ENCODE measurements around the gene SMG9.
"Not testable (repeated sequence)": the region's sequence is repeated elsewhere in the genome, so short reads cannot be mapped to it uniquely, and the experiment has no call there.

Gene SMG9

DNA sequence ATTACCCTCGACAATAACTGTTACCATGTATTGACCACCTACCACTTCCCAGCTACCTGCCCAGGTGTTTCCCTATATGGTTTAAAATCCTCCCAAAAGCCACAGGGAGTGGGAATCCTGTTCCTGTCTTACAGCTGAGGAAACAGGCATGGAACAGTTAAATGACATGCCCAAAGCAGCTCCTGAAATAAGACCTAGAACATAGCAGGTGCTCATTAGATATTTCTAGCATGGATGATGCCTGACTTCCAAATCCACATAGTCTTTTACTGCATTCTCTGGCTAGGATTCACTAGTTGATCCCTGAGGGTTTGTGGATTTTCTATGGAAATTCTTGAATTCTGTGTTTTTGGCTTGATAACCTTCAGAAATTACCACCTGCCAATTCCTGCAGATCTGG is 13.1 kb upstream of the SMG9 start:
- Histone ChIP-seq H3K9me3 (ENCODE audit: control insufficient read depth, insufficient read depth, low read length) (no peaks in the 10 kb centered on the region), H3K27me3 (ENCODE audit: control insufficient read depth, insufficient read depth, low read length) (peaks cover 8% of the 10 kb centered on the region), H3K27ac (ENCODE audit: low read depth, low read length) (no peak overlapping the region), H3K36me3 (ENCODE audit: control insufficient read depth, insufficient read depth, low read length) (no peaks in the 10 kb centered on the region), H3K4me1 (ENCODE audit: control insufficient read depth, insufficient read depth, low read length) (0 out of 2 replicates have a peak, but pooled peaks cover 6% of the 10 kb centered on the region), H3K9ac (ENCODE audit: low read depth, low read length) (no peak overlapping the region), H3K4me3 (ENCODE audit: low read depth, low read length) (no peak overlapping the region)

DNA sequence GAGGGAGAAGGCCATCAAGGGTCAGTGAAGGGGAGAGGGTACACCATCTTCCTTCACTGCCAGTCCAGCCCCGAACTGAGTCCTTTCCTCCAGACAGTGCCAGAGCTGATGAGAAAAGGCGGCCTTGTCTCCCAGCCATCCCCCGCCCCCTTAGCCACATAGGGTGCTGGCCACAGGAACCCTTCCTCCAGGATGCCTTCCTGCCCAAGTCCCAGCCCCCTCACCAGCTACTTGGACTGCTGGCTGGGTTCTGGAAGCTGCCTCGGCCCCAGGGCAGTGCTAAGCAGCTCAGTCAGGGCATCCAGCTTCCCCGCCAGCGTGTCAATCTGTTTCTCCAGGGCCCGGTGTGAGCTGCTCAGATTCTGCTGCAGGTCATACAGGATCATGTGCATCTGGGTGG is 12.6 kb upstream of the SMG9 start:
- H3K9ac ChIP-seq (ENCODE audit: low read depth, low read length), result no peak overlapping the region

DNA sequence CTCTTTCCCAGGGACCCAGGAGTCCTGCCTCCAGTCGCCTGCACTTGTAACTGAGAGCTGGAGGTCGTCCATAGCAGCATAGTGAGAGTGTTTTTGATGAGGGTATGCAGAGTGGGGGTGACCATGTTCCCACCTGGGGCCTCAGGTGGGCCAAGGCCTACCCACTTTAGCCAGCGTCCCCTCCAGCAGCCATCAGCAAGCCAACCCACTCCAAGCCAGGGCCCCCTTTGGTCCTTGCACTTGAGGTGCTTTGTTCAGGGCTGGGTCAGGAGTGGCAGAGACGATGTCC is 11.9 kb upstream of the SMG9 start:
- no peak overlapping the region for H3K9ac ChIP-seq (ENCODE audit: low read depth, low read length)
- no peak overlapping the region for H3K27ac ChIP-seq (ENCODE audit: low read depth, low read length)
- H3K4me1 ChIP-seq (ENCODE audit: control insufficient read depth, insufficient read depth, low read length), result 0 out of 2 replicates have a peak, but pooled peaks cover 6% of the 10 kb centered on the region
- no peaks in the 10 kb centered on the region for H3K36me3 ChIP-seq (ENCODE audit: control insufficient read depth, insufficient read depth, low read length)
- no peaks in the 10 kb centered on the region for H3K27me3 ChIP-seq (ENCODE audit: control insufficient read depth, insufficient read depth, low read length)
- H3K9me3 ChIP-seq (ENCODE audit: control insufficient read depth, insufficient read depth, low read length), result no peaks in the 10 kb centered on the region
- no peak overlapping the region for H3K4me3 ChIP-seq (ENCODE audit: low read depth, low read length)

More for the DNA sequence above, 12.6 kb upstream of the SMG9 start:
- H3K4me3 ChIP-seq (ENCODE audit: low read depth, low read length), result no peak overlapping the region
- no peaks in the 10 kb centered on the region for H3K9me3 ChIP-seq (ENCODE audit: control insufficient read depth, insufficient read depth, low read length)
- no peaks in the 10 kb centered on the region for H3K36me3 ChIP-seq (ENCODE audit: control insufficient read depth, insufficient read depth, low read length)
- peaks cover 3% of the 10 kb centered on the region for H3K27me3 ChIP-seq (ENCODE audit: control insufficient read depth, insufficient read depth, low read length)
- no peak overlapping the region for H3K27ac ChIP-seq (ENCODE audit: low read depth, low read length)
- H3K4me1 ChIP-seq (ENCODE audit: control insufficient read depth, insufficient read depth, low read length), result 0 out of 2 replicates have a peak, but pooled peaks cover 6% of the 10 kb centered on the region

DNA sequence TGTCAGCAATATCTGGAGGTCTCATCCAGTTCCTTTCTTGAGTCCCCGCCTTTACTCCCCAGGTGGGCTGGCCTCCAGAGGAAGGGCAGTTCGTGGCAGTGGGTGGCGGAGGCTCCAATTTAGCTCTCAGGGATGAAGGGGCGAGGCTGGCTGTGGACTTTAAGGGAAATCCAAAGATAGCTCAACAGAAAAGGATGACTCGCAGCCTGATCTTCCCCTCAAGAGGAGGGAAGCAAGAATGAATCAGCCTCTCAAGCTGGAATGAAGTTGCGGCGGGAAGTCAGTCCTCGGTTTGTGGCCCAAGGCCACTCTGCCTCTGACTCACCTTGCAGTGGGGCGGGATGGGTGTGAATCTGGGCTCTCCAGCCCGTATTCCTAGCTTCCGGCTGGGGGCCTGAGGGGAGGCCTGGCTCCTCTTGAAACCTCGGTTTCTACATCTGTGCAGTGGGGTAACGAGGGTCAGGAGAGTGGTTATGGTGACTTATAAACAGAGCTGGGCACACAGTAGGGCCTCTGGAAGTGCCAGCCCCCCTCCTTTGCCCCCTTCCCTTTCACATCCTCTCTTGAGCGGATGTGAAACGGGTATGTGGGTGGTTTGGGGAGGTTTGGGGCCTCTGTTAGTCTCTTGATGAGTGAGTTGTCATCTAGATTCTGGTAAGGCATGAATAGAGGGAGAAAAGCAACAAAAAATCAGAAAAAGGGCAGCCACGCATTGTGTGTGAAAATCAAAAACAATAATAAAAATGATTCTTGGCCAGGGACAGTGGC is 10.5 kb upstream of the SMG9 start:
- Histone ChIP-seq H3K4me1 (ENCODE audit: control insufficient read depth, insufficient read depth, low read length) (0 out of 2 replicates have a peak, but pooled peaks cover 6% of the 10 kb centered on the region), H3K36me3 (ENCODE audit: control insufficient read depth, insufficient read depth, low read length) (no peaks in the 10 kb centered on the region), H3K9me3 (ENCODE audit: control insufficient read depth, insufficient read depth, low read length) (no peaks in the 10 kb centered on the region), H3K27me3 (ENCODE audit: control insufficient read depth, insufficient read depth, low read length) (no peaks in the 10 kb centered on the region), H3K27ac (ENCODE audit: low read depth, low read length) (peak overlapping the region; percentile 78), H3K9ac (ENCODE audit: low read depth, low read length) (no peak overlapping the region), H3K4me3 (ENCODE audit: low read depth, low read length) (no peak overlapping the region)

DNA sequence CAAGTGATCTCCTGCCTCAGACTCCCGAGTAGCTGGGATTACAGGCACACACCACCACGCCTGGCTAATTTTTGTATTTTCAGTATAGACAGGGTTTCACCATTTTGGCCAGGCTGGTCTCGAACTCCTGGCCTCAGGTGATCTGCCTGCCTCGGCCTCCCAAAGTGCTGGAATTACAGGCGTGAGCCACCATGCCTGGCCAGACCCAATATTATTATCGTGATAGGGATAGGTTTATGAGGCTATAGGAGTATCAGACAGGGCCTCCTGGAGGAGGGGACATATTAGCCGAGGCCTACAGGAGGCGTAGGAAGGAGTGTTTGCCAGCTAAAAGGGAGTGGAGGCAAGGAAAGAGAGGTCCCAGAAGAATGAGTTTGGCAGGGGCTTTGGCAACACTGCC is 9.9 kb upstream of the SMG9 start:
- peak overlapping the region; percentile 78 for H3K27ac ChIP-seq (ENCODE audit: low read depth, low read length)
- H3K4me1 ChIP-seq (ENCODE audit: control insufficient read depth, insufficient read depth, low read length); H3K4me3 ChIP-seq (ENCODE audit: low read depth, low read length); H3K27me3 ChIP-seq (ENCODE audit: control insufficient read depth, insufficient read depth, low read length); H3K9me3 ChIP-seq (ENCODE audit: control insufficient read depth, insufficient read depth, low read length); H3K36me3 ChIP-seq (ENCODE audit: control insufficient read depth, insufficient read depth, low read length); H3K9ac ChIP-seq (ENCODE audit: low read depth, low read length): not testable (repeated sequence)

DNA sequence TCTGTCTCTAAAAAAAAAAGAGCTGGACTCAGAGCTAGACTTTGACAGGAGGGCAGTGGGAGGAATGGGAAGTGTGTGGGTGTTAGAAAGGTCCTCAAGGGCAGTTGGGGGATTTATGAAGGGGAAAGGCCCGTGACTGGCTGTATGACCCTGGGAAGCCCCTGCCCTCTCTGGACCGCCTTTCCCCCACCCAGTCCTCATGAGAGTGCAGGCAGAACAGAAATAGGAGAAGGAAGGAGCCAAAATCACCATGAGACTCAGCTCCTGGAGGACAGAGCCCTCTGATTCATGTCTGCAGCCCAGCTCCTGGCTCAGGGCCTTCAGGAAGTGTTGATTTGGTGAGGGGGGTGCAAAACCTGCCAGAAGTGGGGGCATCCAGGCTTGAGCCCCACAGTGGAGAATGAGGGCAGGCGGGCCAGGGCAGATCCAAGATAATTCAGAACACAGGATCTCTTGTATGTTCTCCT is 8.7 kb upstream of the SMG9 start:
- H3K9ac ChIP-seq (ENCODE audit: low read depth, low read length), result no peak overlapping the region
- H3K4me1 ChIP-seq (ENCODE audit: control insufficient read depth, insufficient read depth, low read length), result peaks cover 13% of the 10 kb centered on the region; the same call in 1 of the 2 replicates
- no peak overlapping the region for H3K4me3 ChIP-seq (ENCODE audit: low read depth, low read length)
- no peaks in the 10 kb centered on the region for H3K9me3 ChIP-seq (ENCODE audit: control insufficient read depth, insufficient read depth, low read length)
- H3K36me3 ChIP-seq (ENCODE audit: control insufficient read depth, insufficient read depth, low read length), result no peaks in the 10 kb centered on the region
- H3K27ac ChIP-seq (ENCODE audit: low read depth, low read length), result no peak overlapping the region
- no peaks in the 10 kb centered on the region for H3K27me3 ChIP-seq (ENCODE audit: control insufficient read depth, insufficient read depth, low read length)

DNA sequence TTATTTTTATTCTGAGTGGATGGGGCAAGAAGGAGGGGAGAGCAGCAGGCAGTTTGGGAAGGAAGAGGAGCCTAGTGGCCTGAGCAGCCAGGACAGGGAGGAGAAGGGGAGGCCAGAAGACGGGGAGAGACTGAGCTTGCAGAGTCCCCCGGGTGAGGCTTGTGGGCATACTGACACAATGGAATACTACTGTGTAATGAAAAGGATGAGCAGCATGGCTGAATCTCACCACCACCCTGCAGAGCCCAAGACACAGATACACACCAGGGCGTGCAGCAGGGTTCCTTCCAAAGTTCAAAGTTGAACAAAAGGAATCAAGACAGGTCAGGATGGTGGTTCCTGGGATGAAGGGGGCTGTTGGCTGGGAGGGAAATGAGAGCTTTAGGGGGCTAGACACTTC is 8.1 kb upstream of the SMG9 start:
- peaks cover 13% of the 10 kb centered on the region; the same call in 1 of the 2 replicates for H3K4me1 ChIP-seq (ENCODE audit: control insufficient read depth, insufficient read depth, low read length)
- no peak overlapping the region for H3K4me3 ChIP-seq (ENCODE audit: low read depth, low read length)
- no peaks in the 10 kb centered on the region for H3K27me3 ChIP-seq (ENCODE audit: control insufficient read depth, insufficient read depth, low read length)
- no peaks in the 10 kb centered on the region for H3K36me3 ChIP-seq (ENCODE audit: control insufficient read depth, insufficient read depth, low read length)
- no peaks in the 10 kb centered on the region for H3K9me3 ChIP-seq (ENCODE audit: control insufficient read depth, insufficient read depth, low read length)
- H3K27ac ChIP-seq (ENCODE audit: low read depth, low read length), result no peak overlapping the region
- H3K9ac ChIP-seq (ENCODE audit: low read depth, low read length), result no peak overlapping the region

DNA sequence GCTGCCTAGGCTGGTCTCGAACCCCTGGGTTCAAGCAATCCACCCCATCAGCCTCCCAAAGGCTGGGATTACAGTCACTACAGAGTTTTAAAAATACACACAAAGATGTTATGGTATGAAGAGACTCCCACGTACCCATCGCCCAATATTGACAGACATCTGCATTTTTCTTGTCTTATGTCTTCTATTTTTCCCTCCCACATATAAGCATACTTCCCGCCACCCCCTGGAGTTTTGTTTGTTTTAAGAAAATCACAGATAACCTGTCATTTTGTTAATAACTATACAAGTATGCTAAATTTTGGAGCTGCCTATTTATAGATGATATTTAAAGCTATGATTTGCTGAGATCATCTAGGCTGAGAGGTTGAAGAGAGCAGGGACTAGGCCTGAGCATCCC is 6.2 kb upstream of the SMG9 start:
- Histone ChIP-seq H3K36me3 (ENCODE audit: control insufficient read depth, insufficient read depth, low read length) (no peaks in the 10 kb centered on the region; the same call in 1 of the 2 replicates), H3K27me3 (ENCODE audit: control insufficient read depth, insufficient read depth, low read length) (no peaks in the 10 kb centered on the region), H3K9ac (ENCODE audit: low read depth, low read length) (no peak overlapping the region), H3K4me1 (ENCODE audit: control insufficient read depth, insufficient read depth, low read length) (peaks cover 11% of the 10 kb centered on the region; the same call in 1 of the 2 replicates), H3K9me3 (ENCODE audit: control insufficient read depth, insufficient read depth, low read length) (no peaks in the 10 kb centered on the region), H3K4me3 (ENCODE audit: low read depth, low read length) (no peak overlapping the region), H3K27ac (ENCODE audit: low read depth, low read length) (no peak overlapping the region)

DNA sequence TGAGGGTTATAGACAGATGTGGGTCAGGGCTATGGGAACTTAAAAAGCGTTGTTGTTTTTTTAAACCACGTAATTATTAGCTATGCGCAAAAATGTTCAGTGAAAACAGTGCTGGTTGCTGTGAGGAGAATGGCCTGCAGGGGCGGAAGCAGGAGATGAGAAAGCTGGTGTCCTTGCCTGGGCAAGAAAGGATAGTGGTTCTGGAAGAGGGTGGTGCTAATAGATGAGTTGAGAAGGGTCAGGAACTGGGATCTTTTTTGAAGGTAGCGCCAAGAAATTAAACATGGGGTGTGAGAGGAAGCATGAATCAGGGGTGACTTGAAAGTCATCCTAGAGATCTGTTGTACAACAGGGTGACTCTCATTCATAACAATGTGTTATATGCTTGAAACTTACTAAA is 4.8 kb upstream of the SMG9 start:
- no peaks in the 10 kb centered on the region; the same call in 1 of the 2 replicates for H3K36me3 ChIP-seq (ENCODE audit: control insufficient read depth, insufficient read depth, low read length)
- peaks cover 7% of the 10 kb centered on the region; the same call in 1 of the 2 replicates for H3K4me1 ChIP-seq (ENCODE audit: control insufficient read depth, insufficient read depth, low read length)
- no peak overlapping the region for H3K9ac ChIP-seq (ENCODE audit: low read depth, low read length)
- H3K27ac ChIP-seq (ENCODE audit: low read depth, low read length), result no peak overlapping the region
- H3K27me3 ChIP-seq (ENCODE audit: control insufficient read depth, insufficient read depth, low read length), result no peaks in the 10 kb centered on the region
- no peak overlapping the region for H3K4me3 ChIP-seq (ENCODE audit: low read depth, low read length)
- H3K9me3 ChIP-seq (ENCODE audit: control insufficient read depth, insufficient read depth, low read length), result no peaks in the 10 kb centered on the region

DNA sequence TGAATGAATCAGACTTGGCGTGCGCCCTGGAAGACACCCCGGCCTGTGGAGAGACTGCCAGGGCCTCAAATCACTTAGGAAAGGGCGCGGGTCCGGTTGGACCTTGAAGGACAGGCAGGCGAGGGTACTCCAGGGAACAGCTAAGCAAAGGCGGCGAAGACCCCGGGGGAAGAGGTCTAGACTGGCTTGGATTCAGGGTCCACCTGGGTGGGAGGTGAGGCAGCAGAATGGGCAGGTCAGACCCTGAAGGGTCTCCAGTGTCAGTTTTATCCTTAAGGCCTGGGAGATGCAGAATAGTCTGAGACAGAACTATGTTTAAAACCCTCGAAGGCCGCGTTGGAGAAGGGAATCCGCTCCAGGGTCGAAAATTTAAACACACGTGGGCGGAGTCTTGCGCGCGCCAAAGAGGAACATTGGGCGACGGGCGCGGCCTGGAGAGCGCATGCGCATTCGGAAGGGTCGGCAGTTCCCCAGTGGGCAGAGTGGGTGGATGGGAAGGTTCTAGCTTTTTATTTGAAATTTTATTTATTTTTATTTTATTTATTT is 567 bp upstream of the SMG9 start:
- Histone ChIP-seq H3K27ac (ENCODE audit: low read depth, low read length) (peak overlapping the region; percentile 99), H3K9me3 (ENCODE audit: control insufficient read depth, insufficient read depth, low read length) (no peaks in the 10 kb centered on the region), H3K4me3 (ENCODE audit: low read depth, low read length) (peak overlapping the region; percentile 76), H3K9ac (ENCODE audit: low read depth, low read length) (peak overlapping the region; percentile 85), H3K27me3 (ENCODE audit: control insufficient read depth, insufficient read depth, low read length) (no peaks in the 10 kb centered on the region), H3K36me3 (ENCODE audit: control insufficient read depth, insufficient read depth, low read length) (peaks cover 13% of the 10 kb centered on the region), H3K4me1 (ENCODE audit: control insufficient read depth, insufficient read depth, low read length) (peaks cover 7% of the 10 kb centered on the region; the same call in 1 of the 2 replicates)

DNA sequence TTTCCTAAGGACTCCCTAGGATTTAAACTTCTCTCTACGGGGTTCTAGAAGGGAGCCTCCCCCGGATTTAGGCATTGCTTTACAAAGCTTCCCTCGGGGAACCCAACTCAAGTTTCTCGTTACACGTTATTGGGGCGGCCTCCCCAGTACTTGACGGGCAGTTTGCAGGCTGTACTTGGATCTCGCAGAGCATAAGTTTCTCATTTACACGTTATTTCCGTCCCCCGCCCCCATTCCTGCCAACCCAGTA is 584 bp downstream of the SMG9 start:
- Histone ChIP-seq H3K9ac (ENCODE audit: low read depth, low read length) (peak overlapping the region; percentile 85), H3K4me1 (ENCODE audit: control insufficient read depth, insufficient read depth, low read length) (peaks cover 2% of the 10 kb centered on the region; the same call in 1 of the 2 replicates), H3K27ac (ENCODE audit: low read depth, low read length) (peak overlapping the region; percentile 99), H3K27me3 (ENCODE audit: control insufficient read depth, insufficient read depth, low read length) (no peaks in the 10 kb centered on the region), H3K36me3 (ENCODE audit: control insufficient read depth, insufficient read depth, low read length) (peaks cover 25% of the 10 kb centered on the region), H3K4me3 (ENCODE audit: low read depth, low read length) (peak overlapping the region; percentile 76), H3K9me3 (ENCODE audit: control insufficient read depth, insufficient read depth, low read length) (no peaks in the 10 kb centered on the region)

All from HUES48 (cell line).